ENCODE data around the gene ZNF157.
"Not testable (repeated sequence)": the region's sequence is repeated elsewhere in the genome, so short reads cannot be mapped to it uniquely, and the experiment has no call there.

The ZNF157 gene

GRCh38 chrX:47370278-47370677 is at the start of gene ZNF157:
ZNF157 (plus strand) TSS chrX:47370578; CDS start chrX:47370669, 91 bp downstream.
- DNase-seq = no peak

- peak; percentile 61 to 73 for DNase-seq
Observed at GRCh38 chrX:47321386-47321785, 49.0 kb upstream of the ZNF157 start.

DNA sequence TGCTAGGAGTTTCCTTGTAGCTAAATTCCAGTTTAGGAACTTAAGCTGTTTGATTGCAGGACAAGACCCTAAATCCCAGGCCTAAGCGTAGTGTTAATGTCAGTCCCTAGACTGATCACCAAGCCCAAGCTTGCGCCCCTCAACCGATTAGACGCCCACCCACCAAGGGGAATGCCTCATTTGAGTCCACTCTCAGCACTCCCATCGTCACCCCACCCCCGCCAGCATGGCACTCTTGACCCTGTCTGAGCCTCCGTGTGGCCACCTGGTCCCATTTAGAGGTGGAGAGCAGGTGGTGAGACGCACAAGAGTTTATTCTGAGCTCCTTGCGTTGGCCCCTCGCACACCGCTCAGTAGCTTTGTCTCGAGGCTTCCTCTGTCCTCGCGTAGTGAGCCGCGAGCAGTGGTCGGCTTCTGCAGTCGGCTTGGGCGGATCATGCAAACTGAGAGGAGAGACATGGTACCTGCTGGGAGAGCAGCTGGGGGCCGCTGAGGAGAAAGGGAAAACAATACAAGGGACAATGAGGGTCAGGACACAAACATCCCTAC is 48.5 kb upstream of the ZNF157 start:
- DNase-seq = no peak

- DNase-seq = no peak
Observed at GRCh38 chrX:47327902-47328301, 42.5 kb upstream of the ZNF157 start.

GRCh38 chrX:47332729-47333128 is 37.6 kb upstream of the ZNF157 start:
- not testable (repeated sequence) for DNase-seq

- DNase-seq = no peak
Observed at GRCh38 chrX:47351706-47352105, 18.7 kb upstream of the ZNF157 start.

DNA sequence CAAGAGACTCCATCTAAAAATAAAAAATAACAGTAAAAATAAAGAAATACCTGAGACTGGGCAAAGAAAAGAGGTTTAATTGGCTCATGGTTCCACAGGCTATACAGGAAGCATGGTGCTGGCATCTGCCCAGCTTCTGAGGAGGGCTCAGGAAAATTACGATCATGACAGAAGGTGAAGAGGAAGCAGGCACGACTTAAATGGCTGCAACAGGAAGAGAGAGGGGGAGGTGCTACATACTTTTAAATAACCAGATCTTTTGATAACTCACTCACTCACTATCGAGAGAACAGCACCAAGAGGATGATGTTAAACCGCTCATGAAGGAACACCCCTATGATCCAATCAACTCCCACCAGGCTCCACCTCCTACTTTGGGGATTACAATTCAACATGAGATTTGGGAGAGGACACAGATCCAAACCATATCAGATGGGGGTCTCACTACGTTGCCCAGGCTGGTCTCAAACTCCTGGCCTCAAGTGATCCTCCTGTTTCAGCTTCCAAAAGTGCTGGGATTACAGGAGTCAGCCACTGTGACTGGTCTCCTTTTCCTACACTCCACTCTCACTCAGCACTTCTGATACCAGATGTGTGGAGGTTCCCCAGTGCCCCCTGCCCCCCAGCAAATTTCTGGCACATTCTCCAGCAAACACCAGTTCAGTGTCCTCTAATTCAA is 11.9 kb upstream of the ZNF157 start:
- no peak for DNase-seq

GRCh38 chrX:47360423-47361179 is 9.8 kb upstream of the ZNF157 start:
- no peak for DNase-seq

DNA sequence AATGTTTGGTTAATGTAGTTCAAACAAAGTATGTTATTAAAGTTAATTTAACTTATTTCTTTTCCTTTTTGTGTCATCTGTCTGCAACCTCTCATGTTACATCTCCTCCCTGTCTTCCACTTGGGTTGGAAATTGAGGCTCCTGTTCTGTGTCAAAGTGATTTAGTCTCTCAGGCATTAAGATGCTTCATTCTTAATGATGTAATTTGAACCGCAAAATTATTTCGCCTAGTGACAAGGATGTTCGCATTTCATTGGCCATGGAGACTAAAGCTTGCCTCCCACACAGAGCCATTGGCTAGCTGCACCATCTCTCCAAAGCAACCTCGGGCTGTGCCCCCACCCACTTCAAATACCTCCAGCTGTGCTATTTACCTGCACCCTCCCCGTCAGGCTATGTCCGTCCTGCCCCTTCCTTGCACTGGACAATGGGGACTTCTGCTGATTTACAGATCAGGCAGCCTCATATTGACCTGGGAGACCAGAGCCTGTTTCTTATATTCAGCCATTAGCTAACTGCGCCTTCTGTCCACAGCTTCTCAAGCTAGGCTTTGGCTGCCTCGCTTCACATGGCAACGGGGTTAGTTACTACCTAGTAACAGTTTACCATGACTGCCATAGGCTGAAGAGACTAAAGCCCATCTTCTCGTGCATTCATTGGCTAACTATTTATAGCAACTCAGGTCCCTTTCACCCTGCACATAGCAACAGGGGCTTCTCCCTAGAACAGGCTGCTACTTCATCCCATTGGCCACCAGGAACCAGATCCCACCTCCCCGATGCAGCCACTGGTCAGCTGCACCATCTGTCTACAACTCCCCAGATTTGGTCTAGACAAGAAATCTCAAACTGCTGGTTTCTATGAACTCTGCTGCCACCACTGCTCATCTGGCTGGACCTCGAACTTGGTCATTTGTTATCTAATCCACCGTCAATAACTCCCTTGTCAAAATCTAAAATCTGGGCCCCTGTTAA is 8.6 kb upstream of the ZNF157 start:
- DNase-seq = peak; percentile 77 to 82

- peak; percentile 90 for DNase-seq
Observed at GRCh38 chrX:47366041-47366722, 4.2 kb upstream of the ZNF157 start.

- no peak for DNase-seq
Observed at GRCh38 chrX:47373198-47373597, 2.8 kb downstream of the ZNF157 start.

DNA sequence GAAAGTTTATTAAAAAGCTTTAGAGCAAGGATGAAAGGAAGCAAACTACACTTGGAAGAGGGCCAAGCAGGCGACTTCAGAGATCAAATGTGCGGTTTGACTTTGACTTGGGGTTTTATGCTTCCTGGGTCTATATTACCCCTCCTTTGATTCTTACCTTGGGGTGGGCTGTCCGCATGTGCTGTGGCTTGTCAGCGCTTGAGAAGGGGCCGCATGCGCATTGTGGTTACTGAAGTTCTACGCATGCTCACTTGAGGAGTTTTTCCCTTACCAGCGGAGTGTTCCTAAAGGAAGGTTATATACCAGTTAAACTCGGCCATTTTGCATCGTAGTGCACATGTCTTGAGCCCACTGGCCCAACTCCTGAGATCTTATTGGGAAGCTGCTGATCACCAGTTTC is 9.9 kb downstream of the ZNF157 start:
- no peak for DNase-seq

GRCh38 chrX:47380837-47381236 is 10.5 kb downstream of the ZNF157 start:
- DNase-seq = not testable (repeated sequence)

GRCh38 chrX:47384502-47384901 is 14.1 kb downstream of the ZNF157 start:
- peak; percentile 57 to 58 for DNase-seq

GRCh38 chrX:47390780-47391179 is 20.4 kb downstream of the ZNF157 start:
- DNase-seq = no peak

DNA sequence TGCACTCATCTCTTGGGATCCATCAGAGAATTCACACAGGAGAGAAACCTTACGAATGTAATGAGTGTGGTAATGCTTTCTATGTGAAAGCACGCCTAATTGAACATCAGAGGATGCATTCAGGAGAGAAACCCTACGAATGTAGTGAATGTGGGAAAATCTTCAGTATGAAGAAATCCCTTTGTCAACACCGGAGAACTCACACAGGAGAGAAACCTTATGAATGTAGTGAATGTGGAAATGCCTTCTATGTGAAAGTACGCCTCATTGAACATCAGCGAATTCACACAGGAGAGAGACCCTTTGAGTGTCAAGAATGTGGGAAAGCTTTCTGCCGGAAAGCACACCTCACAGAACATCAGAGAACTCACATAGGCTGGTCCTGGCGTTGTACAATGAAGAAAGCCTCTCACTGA is 42.8 kb downstream of the ZNF157 start:
- no peak for DNase-seq

- no peak for DNase-seq
Observed at GRCh38 chrX:47420265-47420664, 49.9 kb downstream of the ZNF157 start.

GRCh38 chrX:47420962-47421361 is 50.6 kb downstream of the ZNF157 start:
- DNase-seq = no peak

GRCh38 chrX:47422444-47422843 is 52.1 kb downstream of the ZNF157 start:
- DNase-seq = no peak

DNA sequence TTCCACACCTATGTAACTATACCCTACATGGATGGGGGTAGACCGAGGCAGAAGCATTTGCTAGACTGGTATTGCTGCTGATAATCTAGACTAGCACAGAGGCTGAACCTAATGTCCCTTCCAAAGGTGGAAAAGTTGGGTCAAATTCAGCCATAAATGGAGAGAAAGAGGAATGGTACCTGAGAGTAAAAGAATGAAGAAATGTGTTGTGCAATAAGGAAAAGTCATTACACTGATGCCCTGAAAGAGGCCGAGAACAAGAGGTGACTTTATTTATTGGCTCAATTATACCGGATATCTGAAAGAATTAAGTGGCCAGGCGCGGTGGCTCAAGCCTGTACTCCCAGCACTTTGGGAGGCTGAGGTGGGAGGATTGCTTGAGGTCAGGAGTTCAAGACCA is 60.5 kb downstream of the ZNF157 start:
- no peak for DNase-seq

GRCh38 chrX:47446431-47446830 is 76.1 kb downstream of the ZNF157 start:
- no peak for DNase-seq

DNA sequence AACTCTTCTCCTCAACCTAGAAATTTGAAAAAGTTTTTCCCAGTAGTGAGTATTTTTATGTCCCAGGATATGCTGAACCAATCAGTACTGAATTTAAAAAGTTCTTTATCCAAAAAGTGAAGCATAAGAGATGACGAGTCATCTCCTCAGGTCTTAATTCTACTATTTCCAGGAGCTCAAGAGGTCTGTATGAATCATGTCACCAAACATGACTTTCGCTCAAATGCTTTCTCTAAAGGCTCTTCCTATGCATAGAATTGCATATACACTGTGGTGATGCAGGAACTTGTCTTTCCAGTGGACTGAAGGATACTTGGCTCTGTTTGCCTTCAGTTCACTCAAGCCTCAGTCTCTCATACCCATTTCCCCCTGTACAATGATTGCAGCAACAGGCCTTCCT is 76.6 kb downstream of the ZNF157 start:
- no peak for DNase-seq
